Fibroblast of the aortic adventitia (primary cell): ENCODE results near the gene NPAS2. TPM values are rescaled to one million over a fixed set of nuclear protein-coding genes. Genes with fewer than 3 reads are reported as not detected.

Experiments
- DNase-seq: peaks from one replicate; pipeline ENCODE4 v3.0.0-alpha.2; 2010; ENCODE audit warnings: low read depth
- H3K4me3 ChIP-seq: 2 replicates; pipeline ENCODE4 v1.5.1; 2011; ENCODE audit warnings: low read depth, mild to moderate bottlenecking, control low read depth, low read length, moderate library complexity
- CTCF ChIP-seq: IDR thresholded peaks from 2 replicates; pipeline ENCODE4 v1.5.1; 2011; ENCODE audit warnings: mild to moderate bottlenecking, low read length, control low read depth, inconsistent platforms; ENCODE audit not compliant: insufficient read depth
- total RNA-seq: library from RNA; depleted of rRNA; stranded (reverse); fragments of >200 nt; gene quantifications from 2 replicates; pipeline ENCODE4 v1.2.3, GENCODE V29; 2012; ENCODE audit warnings: low replicate concordance

NPAS2 gene
- total RNA-seq, 1 donor, result 24.3 TPM

GRCh38 chr2:100845141-100845991 lies 25.4 kb downstream of the NPAS2 start:
- no peak overlapping the region for H3K4me3 ChIP-seq

GRCh38 chr2:100846716-100847115 lies 26.8 kb downstream of the NPAS2 start:
- TF ChIP-seq CTCF, result no peak
- DNase-seq, result no peak
- no peak overlapping the region for H3K4me3 ChIP-seq

More at GRCh38 chr2:100845141-100845991, 25.4 kb downstream of the NPAS2 start:
- no peak for TF ChIP-seq CTCF
- no peak for DNase-seq

DNA sequence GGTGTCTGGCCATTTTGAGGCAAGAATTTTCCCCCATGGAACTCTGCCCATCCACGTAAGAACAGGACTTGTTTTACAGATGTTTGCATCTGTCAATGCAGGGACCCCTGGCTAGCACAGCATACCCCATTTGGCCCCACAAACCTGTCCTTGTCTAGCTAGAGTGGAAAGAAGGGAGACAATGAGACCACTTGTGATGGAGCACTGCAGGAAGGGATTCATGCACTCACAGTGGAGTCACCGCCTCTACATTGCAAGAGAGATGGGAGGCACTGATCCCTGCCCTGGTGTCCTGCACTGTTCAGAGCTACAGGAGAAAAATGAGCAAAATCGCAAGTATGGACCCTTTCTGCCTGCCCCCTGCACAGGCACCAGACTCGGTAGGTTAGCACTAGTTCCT lies 32.5 kb downstream of the NPAS2 start:
- DNase-seq, result no peak
- TF ChIP-seq CTCF, result no peak
- H3K4me3 ChIP-seq, result no peak overlapping the region

DNA sequence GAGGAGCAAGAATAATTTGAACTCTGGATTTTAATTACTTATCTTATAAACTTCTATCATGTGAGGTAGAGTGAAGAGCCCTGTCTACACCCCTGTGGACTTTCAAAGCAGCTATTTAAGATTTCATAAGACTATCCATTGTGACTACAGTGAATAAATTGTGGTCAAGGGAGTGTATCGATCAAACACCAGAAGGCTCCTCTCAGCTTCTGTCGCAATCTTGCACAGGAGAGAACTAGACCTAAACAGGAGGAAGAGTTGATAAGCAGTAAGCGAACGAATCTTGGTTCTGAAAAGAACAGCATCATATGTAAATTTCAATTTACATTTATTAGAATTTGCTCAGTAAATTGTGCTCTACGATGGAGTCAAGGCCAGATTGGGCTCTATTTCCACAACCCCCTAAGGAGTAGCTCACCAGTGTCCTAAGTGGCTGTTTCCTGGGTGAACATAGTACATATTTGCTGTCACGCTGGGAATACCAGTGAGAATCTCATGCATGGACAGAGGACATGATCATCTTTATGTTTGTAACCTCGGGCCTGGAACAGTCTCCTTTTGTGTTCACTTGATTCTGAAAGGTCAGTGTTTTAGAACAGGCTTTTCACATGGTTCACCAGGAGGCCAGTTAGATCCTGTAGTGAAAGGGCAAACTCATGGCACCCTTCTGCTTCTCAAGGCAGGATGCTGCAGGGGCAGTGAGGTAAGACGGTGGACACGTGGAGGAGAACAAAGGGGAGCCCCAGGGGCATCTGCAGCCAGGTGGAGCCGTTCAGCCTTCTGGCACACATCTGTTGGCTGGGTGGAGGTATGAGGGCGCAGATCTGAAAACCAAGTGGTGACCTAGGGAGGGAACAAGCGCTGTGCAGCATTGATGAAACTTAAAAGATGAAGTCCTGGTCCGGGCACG lies 33.3 kb downstream of the NPAS2 start:
- H3K4me3 ChIP-seq, result no peak overlapping the region
- no peak for TF ChIP-seq CTCF
- DNase-seq, result no peak

DNA sequence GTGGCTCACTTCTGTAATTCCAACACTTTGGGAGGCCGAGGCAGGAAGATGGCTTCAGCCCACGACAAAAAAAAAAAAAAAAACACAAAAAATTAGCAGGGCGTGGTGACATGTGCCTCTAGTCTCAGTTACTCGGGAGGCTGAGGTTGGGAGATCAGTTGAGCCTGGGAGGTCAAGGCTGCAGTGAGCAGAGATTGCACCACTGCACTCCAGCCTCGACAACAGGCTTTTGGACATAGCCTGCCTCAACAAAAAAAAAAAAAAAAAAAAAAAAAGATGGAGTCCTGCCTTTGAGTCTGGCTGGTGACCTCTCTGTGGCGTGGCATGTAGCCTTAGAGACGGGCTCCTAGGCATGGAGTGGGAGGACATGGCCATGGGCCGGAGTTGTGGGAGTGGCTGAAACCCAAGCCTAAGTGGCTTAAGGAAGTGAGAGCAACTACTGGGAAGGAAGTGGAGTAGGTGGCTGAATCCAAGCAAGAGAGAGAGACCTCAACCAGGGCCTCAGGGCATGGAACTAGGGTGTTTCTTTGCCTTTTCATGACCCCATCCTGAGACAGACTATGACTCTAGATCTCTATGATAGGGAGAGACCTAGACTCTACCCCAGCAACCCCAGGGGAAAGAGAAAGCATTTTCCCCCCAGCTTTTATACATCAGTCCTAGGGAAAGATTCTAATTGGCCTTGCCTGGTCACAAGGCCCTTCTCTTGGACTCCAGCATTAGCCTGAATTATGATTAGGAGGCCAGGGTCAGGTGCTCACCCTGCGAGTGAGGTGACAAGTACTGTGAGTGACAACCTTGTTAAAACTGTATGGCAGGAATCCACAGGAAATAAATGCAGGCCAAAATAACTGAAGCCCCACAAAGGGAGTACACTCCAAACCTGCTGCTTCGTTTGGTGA lies 34.2 kb downstream of the NPAS2 start:
- DNase-seq, result no peak
- no peak overlapping the region for H3K4me3 ChIP-seq
- no peak for TF ChIP-seq CTCF

- DNase-seq, result no peak
- no peak for TF ChIP-seq CTCF
- H3K4me3 ChIP-seq, result no peak overlapping the region
These were observed 35.1 kb downstream of the NPAS2 start for GRCh38 chr2:100855084-100855483.
